ENCODE data around the gene RBMS3.

The RBMS3 gene

GRCh38 chr3:29337565-29337964, 56.7 kb downstream of the RBMS3 start:
- H3K27ac ChIP-seq, result peak overlapping the region in 1 of 2 donors; percentile 2
- no peak overlapping the region for H3K4me3 ChIP-seq
- no peak for DNase-seq (ENCODE audit: low spot score)
- no peak for TF ChIP-seq CTCF (IDR thresholded peaks at IDR 0.05)

- no peak for DNase-seq (ENCODE audit: low spot score)
- TF ChIP-seq CTCF (IDR thresholded peaks at IDR 0.05), result no peak
- Histone ChIP-seq H3K4me3 (no peak overlapping the region), H3K27ac (peak overlapping the region in 1 of 2 donors; percentile 39)
Measured at GRCh38 chr3:29338377-29338776, 57.5 kb downstream of the RBMS3 start.

- Histone ChIP-seq H3K27ac (peak overlapping the region; percentile 35 to 46), H3K4me3 (peak overlapping the region; percentile 25)
- DNase-seq (ENCODE audit: low spot score), result no peak
- TF ChIP-seq CTCF (IDR thresholded peaks at IDR 0.05), result no peak
Measured at GRCh38 chr3:29339016-29339833, 58.4 kb downstream of the RBMS3 start.

GRCh38 chr3:29344154-29344553, 63.3 kb downstream of the RBMS3 start:
- no peak overlapping the region for H3K4me3 ChIP-seq
- H3K27ac ChIP-seq, result no peak overlapping the region
- no peak for TF ChIP-seq CTCF (IDR thresholded peaks at IDR 0.05)
- no peak for DNase-seq (ENCODE audit: low spot score)

- no peak for DNase-seq (ENCODE audit: low spot score)
- no peak overlapping the region for H3K27ac ChIP-seq
- TF ChIP-seq CTCF (IDR thresholded peaks at IDR 0.05), result no peak
- no peak overlapping the region for H3K4me3 ChIP-seq
Measured at GRCh38 chr3:29344935-29345334, 64.1 kb downstream of the RBMS3 start.

GRCh38 chr3:29345516-29346300, 64.8 kb downstream of the RBMS3 start:
- no peak overlapping the region for H3K27ac ChIP-seq
- no peak overlapping the region for H3K4me3 ChIP-seq
- DNase-seq (ENCODE audit: low spot score), result no peak
- no peak for TF ChIP-seq CTCF (IDR thresholded peaks at IDR 0.05)

Data from coronary artery (tissue), 2 donors.